ENCODE results near the gene RABEPK. TPM values are rescaled to one million over a fixed set of nuclear protein-coding genes. Genes with fewer than 3 reads are reported as not detected.
"Not testable (repeated sequence)": the region's sequence is repeated elsewhere in the genome, so short reads cannot be mapped to it uniquely, and the experiment has no call there.

RABEPK gene
- total RNA-seq, 2 donors from 2014 or later: 9.8 to 13.0 TPM

DNA sequence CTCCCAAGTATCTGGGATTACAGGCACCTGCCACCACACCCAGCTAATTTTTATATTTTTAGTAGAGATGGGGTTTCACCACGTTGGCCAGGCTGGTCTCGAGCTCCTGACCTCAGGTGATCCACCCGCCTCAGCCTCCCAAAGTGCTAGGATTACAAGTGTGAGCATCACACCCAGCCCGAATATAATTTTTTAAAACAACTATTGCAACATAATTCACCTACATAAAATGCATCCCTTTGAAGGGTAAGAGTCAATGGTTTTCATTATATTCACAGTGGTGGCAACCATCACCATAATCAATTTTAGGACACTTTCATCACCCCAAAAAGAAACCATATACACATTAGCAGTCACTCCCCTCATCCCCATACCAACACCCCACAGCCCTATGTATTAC lies 20.6 kb upstream of the RABEPK start:
- Mint-ChIP-seq H3K27ac (peak overlapping the region; percentile 79), H3K4me1 (peaks cover 46% of the 10 kb centered on the region)
- not testable (repeated sequence) for H3K36me3 Mint-ChIP-seq (ENCODE audit: low read depth); ATAC-seq; DNase-seq; H3K27me3 Mint-ChIP-seq; H3K9me3 ChIP-seq (ENCODE audit: control insufficient read depth, low read length, poor library complexity, severe bottlenecking); H3K4me3 Mint-ChIP-seq

DNA sequence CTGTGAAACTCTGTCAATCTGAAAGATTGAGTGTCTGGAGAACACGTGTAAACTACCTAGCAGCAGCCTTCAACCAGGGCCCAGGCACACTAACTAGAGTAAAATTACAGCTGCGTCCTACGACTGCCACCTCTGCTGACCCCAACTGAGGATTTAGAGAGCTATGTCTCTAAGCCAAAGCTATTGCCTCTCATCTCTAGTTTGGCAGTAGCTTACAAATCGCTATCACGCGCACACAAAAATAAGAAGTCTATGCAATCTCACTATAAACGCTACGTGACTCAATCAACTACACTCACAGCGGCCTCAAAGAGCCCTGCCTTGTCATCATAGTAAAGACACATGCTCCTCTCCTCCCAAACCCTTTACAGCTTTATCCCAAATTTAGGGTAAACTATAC lies 19.5 kb upstream of the RABEPK start:
- peaks cover 46% of the 10 kb centered on the region for H3K4me1 Mint-ChIP-seq
- H3K27ac Mint-ChIP-seq: peak overlapping the region; percentile 54
- H3K9me3 ChIP-seq (ENCODE audit: control insufficient read depth, low read length, poor library complexity, severe bottlenecking): no peaks in the 10 kb centered on the region
- H3K27me3 Mint-ChIP-seq: no peaks in the 10 kb centered on the region
- no peak overlapping the region for H3K4me3 Mint-ChIP-seq
- no peak for DNase-seq
- ATAC-seq: no peak
- H3K36me3 Mint-ChIP-seq (ENCODE audit: low read depth): peaks cover 3% of the 10 kb centered on the region

- not testable (repeated sequence) for H3K27ac Mint-ChIP-seq; H3K36me3 Mint-ChIP-seq (ENCODE audit: low read depth); DNase-seq; H3K9me3 ChIP-seq (ENCODE audit: control insufficient read depth, low read length, poor library complexity, severe bottlenecking); H3K4me3 Mint-ChIP-seq; H3K27me3 Mint-ChIP-seq; ATAC-seq
- H3K4me1 Mint-ChIP-seq: peaks cover 37% of the 10 kb centered on the region
Observed at GRCh38 chr9:125181756-125182155, 18.6 kb upstream of the RABEPK start.

DNA sequence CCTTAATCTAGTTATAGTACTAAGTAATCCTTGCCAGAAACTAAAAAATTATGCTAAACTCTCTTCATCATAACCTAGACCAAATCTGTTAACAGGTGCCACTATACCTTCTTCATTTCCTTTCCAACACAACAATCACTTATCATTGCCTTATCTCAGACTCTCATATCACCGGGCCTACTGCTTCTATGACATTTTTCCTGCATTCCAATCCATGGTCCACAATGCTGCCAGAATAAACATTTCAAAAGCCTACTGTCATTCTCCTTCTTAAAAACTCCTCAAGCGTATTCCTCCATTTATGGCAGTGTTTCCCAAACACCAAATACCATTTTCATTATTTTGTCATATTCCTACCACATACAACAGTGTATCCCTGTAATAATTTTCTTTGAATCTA lies 17.3 kb upstream of the RABEPK start:
- H3K4me1 Mint-ChIP-seq: peaks cover 45% of the 10 kb centered on the region
- H3K36me3 Mint-ChIP-seq (ENCODE audit: low read depth): peaks cover 3% of the 10 kb centered on the region
- no peaks in the 10 kb centered on the region for H3K9me3 ChIP-seq (ENCODE audit: control insufficient read depth, low read length, poor library complexity, severe bottlenecking)
- ATAC-seq (no peak), DNase-seq (no peak)
- no peaks in the 10 kb centered on the region for H3K27me3 Mint-ChIP-seq
- H3K27ac Mint-ChIP-seq: no peak overlapping the region
- no peak overlapping the region for H3K4me3 Mint-ChIP-seq

- peaks cover 41% of the 10 kb centered on the region for H3K4me1 Mint-ChIP-seq
- no peaks in the 10 kb centered on the region for H3K9me3 ChIP-seq (ENCODE audit: control insufficient read depth, low read length, poor library complexity, severe bottlenecking)
- H3K27me3 Mint-ChIP-seq: no peaks in the 10 kb centered on the region
- peak overlapping the region; percentile 66 for H3K27ac Mint-ChIP-seq
- H3K4me3 Mint-ChIP-seq: no peak overlapping the region
- ATAC-seq (no peak), DNase-seq (no peak)
- H3K36me3 Mint-ChIP-seq (ENCODE audit: low read depth): peaks cover 3% of the 10 kb centered on the region
Observed at GRCh38 chr9:125183561-125183960, 16.8 kb upstream of the RABEPK start.

- no peaks in the 10 kb centered on the region for H3K9me3 ChIP-seq (ENCODE audit: control insufficient read depth, low read length, poor library complexity, severe bottlenecking)
- ATAC-seq (peak; percentile 4), DNase-seq (peak; percentile 18 to 21 (median 20))
- peak overlapping the region; percentile 92 for H3K4me3 Mint-ChIP-seq
- H3K27ac Mint-ChIP-seq: peak overlapping the region; percentile 92
- peaks cover 26% of the 10 kb centered on the region for H3K4me1 Mint-ChIP-seq
- no peaks in the 10 kb centered on the region for H3K27me3 Mint-ChIP-seq
- H3K36me3 Mint-ChIP-seq (ENCODE audit: low read depth): no peaks in the 10 kb centered on the region
Observed at GRCh38 chr9:125189011-125189360, 11.4 kb upstream of the RABEPK start.

DNA sequence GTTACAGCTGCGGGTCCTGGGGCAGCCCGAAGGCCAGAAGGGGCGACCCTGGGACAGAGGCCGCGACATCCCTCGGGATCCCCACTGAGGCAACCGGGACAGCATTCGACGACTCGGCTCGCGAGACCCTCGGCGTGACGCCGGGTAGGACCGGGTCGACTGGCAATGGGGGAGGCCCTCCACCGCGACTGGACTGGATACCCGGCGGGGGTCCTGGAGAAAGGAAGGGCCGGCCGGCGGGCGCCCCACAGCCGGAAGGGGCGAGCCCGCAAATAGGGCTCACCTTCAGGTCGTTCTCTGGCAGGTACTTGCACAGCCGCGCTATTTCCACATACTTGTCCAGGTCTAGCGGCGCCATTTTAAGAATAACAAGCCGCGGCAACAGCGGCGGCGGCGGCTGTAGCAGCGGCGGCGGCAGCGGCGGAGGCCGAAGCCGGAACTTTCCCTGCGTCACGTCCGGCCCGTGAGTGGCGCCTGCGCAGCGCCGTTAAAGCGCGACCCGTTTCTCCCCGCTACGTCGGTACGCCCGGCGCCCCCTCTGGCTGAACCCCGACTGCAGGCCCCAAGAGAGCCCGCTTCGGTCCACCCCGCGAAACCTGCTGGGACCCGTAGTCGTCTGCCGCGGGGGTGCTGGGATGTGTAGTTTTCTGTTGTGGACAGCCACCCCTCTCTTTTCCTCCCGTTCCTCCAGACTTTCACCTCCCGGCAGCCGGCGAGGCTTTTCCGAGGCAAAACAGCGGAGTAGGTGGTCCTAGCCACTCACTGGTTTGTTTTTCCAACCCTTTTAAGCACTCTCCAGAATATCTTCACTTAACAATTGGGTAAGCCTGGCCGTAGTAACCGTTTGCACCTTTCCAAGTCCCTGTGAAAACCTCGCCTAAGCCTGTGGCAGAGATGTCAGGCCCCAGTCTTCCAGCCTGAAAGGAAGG lies 10.7 kb upstream of the RABEPK start, which contains the start of gene PPP6C:
TSS of gene PPP6C (minus strand) at position 443 of the 929 bp plus-strand sequence. CDS start at position 358, 85 bp downstream.
- ATAC-seq: peak; percentile 96
- Mint-ChIP-seq H3K27ac (peak within 1 kb of the TSS; percentile 92), H3K27me3 (no peaks in the 10 kb centered on the region), H3K4me1 (peaks cover 25% of the 10 kb centered on the region), H3K4me3 (peak within 1 kb of the TSS; percentile 92), H3K36me3 (ENCODE audit: low read depth) (no peaks in the 10 kb centered on the region)
- DNase-seq: peak; percentile 94 to 98 (median 95)
- H3K9me3 ChIP-seq (ENCODE audit: control insufficient read depth, low read length, poor library complexity, severe bottlenecking): no peaks in the 10 kb centered on the region

- DNase-seq (no peak), ATAC-seq (peak; percentile 5)
- Mint-ChIP-seq H3K4me3 (peak overlapping the region; percentile 92), H3K4me1 (peaks cover 32% of the 10 kb centered on the region), H3K27me3 (no peaks in the 10 kb centered on the region), H3K27ac (peak overlapping the region; percentile 92), H3K36me3 (ENCODE audit: low read depth) (no peaks in the 10 kb centered on the region)
- no peaks in the 10 kb centered on the region for H3K9me3 ChIP-seq (ENCODE audit: control insufficient read depth, low read length, poor library complexity, severe bottlenecking)
Observed at GRCh38 chr9:125190361-125190801, 10.0 kb upstream of the RABEPK start.

DNA sequence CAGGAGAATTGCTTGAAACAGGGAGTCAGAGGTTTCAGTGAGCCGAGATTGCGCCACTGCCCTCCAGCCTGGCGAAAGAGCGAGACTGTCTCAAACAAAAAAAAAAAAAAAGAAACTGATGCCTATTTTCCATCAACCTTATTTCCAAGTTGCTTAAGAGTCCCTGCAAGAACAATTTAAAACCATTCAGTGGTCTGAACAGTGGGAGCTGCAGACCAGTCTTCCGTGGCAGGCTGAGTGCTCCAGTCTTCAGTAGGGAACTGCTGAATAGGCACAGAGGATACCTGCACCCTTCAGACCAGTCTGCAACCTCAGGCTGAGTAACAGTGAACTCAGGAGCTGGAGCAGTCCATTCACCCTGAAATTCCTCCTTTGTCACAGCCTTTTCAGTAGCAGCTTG lies 5.9 kb upstream of the RABEPK start:
- H3K4me3 Mint-ChIP-seq: peak overlapping the region; percentile 84

DNA sequence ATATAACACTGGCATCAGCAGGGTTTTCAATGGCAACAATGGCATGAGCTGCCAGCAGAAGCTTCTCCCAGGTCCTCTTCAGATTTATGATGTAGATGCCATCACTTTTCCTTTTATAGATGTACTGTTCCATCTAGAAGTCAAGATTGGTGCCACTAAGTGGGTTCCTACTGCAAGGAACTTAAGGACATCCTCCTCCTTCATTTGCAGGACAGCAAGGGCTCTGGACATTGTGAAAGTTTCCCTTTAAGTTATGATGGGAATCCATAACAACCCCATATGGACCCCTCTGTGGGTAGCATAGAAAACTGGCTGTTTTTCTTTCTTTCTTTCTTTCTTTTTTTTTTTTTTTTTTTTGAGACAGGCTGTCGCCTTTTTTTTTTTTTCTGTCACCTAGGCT lies 4.8 kb upstream of the RABEPK start:
- not testable (repeated sequence) for H3K9me3 ChIP-seq (ENCODE audit: control insufficient read depth, low read length, poor library complexity, severe bottlenecking)

More for the DNA sequence above, 5.9 kb upstream of the RABEPK start:
- not testable (repeated sequence) for H3K9me3 ChIP-seq (ENCODE audit: control insufficient read depth, low read length, poor library complexity, severe bottlenecking); H3K36me3 Mint-ChIP-seq (ENCODE audit: low read depth); ATAC-seq; H3K27me3 Mint-ChIP-seq; DNase-seq
- peak overlapping the region; percentile 97 for H3K27ac Mint-ChIP-seq
- H3K4me1 Mint-ChIP-seq: peaks cover 28% of the 10 kb centered on the region

GRCh38 chr9:125202846-125203618 lies 2.7 kb downstream of the RABEPK start:
- H3K36me3 Mint-ChIP-seq (ENCODE audit: low read depth): peaks cover 11% of the 10 kb centered on the region
- DNase-seq (no peak), ATAC-seq (no peak)
- H3K9me3 ChIP-seq (ENCODE audit: control insufficient read depth, low read length, poor library complexity, severe bottlenecking): no peaks in the 10 kb centered on the region
- H3K4me1 Mint-ChIP-seq: peaks cover 20% of the 10 kb centered on the region
- H3K4me3 Mint-ChIP-seq: no peak overlapping the region
- peak overlapping the region; percentile 16 for H3K27ac Mint-ChIP-seq
- no peaks in the 10 kb centered on the region for H3K27me3 Mint-ChIP-seq

More for the DNA sequence above, 4.8 kb upstream of the RABEPK start:
- DNase-seq; H3K27me3 Mint-ChIP-seq; H3K36me3 Mint-ChIP-seq (ENCODE audit: low read depth); ATAC-seq: not testable (repeated sequence)
- Mint-ChIP-seq H3K4me3 (peak overlapping the region; percentile 84), H3K27ac (peak overlapping the region; percentile 97), H3K4me1 (peaks cover 31% of the 10 kb centered on the region)

DNA sequence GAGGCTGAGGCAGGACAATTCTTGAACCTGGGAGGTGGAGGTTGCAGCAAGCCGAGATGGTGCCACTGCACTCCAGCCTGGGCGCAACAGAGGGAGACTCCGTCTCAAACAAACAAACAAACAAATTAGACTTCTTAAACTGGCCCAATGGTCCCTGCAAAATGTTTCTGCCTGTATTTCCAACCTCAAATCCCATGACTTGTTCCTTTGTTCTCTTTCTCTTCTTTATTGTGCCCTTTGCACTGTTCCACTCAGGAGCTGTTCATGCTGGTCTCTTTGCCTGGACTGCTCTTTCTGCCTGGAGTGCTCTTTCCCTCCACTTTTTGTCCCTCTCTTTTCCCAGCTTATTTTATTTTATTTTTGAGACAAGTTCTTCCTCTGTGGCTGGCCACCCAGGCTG lies 4.1 kb downstream of the RABEPK start:
- Mint-ChIP-seq H3K4me3 (no peak overlapping the region), H3K36me3 (ENCODE audit: low read depth) (peaks cover 16% of the 10 kb centered on the region), H3K27me3 (no peaks in the 10 kb centered on the region), H3K4me1 (peaks cover 19% of the 10 kb centered on the region), H3K27ac (peak overlapping the region; percentile 67)
- no peak for ATAC-seq
- H3K9me3 ChIP-seq (ENCODE audit: control insufficient read depth, low read length, poor library complexity, severe bottlenecking): no peaks in the 10 kb centered on the region
- no peak for DNase-seq

GRCh38 chr9:125214186-125214585 lies 13.8 kb downstream of the RABEPK start:
- Mint-ChIP-seq H3K27ac (no peak overlapping the region), H3K36me3 (ENCODE audit: low read depth) (peaks cover 6% of the 10 kb centered on the region), H3K27me3 (no peaks in the 10 kb centered on the region), H3K4me1 (peaks cover 3% of the 10 kb centered on the region), H3K4me3 (no peak overlapping the region)
- ATAC-seq (no peak), DNase-seq (no peak)
- no peaks in the 10 kb centered on the region for H3K9me3 ChIP-seq (ENCODE audit: control insufficient read depth, low read length, poor library complexity, severe bottlenecking)

Data from T-helper 17 cell (primary cell).